Type B pancreatic cell (in vitro differentiated cells): ENCODE results near the gene SLC30A5. TPM values are rescaled to one million over a fixed set of nuclear protein-coding genes. Genes with fewer than 3 reads are reported as not detected.
"Not testable (repeated sequence)": the region's sequence is repeated elsewhere in the genome, so short reads cannot be mapped to it uniquely, and the experiment has no call there.

Experiments used
- DNase-seq: peaks from one replicate; pipeline ENCODE4 v3.0.0; 2021; ENCODE audit warnings: mixed read lengths; ENCODE audit not compliant: unreplicated experiment; ENCODE audit errors: extremely low spot score
- H3K27ac Mint-ChIP-seq: 2 replicates; pipeline ENCODE4 v1.8.0; 2021; ENCODE audit warnings: mild to moderate bottlenecking, mixed read lengths
- H3K27me3 Mint-ChIP-seq: 2 replicates; pipeline ENCODE4 v1.8.0; 2021; ENCODE audit warnings: mixed read lengths
- H3K36me3 Mint-ChIP-seq: 2 replicates; pipeline ENCODE4 v1.8.0; 2021; ENCODE audit warnings: mixed read lengths
- H3K4me1 Mint-ChIP-seq: one replicate; pipeline ENCODE4 v1.8.0; 2021; ENCODE audit warnings: mixed read lengths; ENCODE audit not compliant: unreplicated experiment
- H3K4me3 Mint-ChIP-seq: 2 replicates; pipeline ENCODE4 v1.8.0; 2021; ENCODE audit warnings: mild to moderate bottlenecking, mixed read lengths
- H3K9me3 Mint-ChIP-seq: 2 replicates; pipeline ENCODE4 v1.8.0; 2021; ENCODE audit warnings: mixed read lengths
- long read RNA-seq: library from polyadenylated mRNA; unstranded; transcript quantifications from one replicate; pipeline ENCODE4 v2.0.0, GENCODE V29; 2020
- total RNA-seq: library from RNA; stranded (reverse); gene quantifications from 2 replicates; pipeline ENCODE4 v1.2.1, GENCODE V29; 2021; ENCODE audit warnings: low replicate concordance
- TF ChIP-seq, protein P1 (sequence below): fragments of 200-600 bp; sonication (generic); conservative IDR thresholded peaks from 2 replicates; pipeline ENCODE4 v1.5.0; 2021; ENCODE audit warnings: antibody characterized with exemption, mild to moderate bottlenecking

SLC30A5 gene
- 57.7 and 57.9 TPM in 2 replicates for total RNA-seq
- long read RNA-seq, full-length matches to known transcripts: 1 of 13 reads
- long read RNA-seq, partial matches to known transcripts: 11 of 13 reads
- long read RNA-seq, other reads (novel, unspliced or antisense): 1 of 13 reads

DNA sequence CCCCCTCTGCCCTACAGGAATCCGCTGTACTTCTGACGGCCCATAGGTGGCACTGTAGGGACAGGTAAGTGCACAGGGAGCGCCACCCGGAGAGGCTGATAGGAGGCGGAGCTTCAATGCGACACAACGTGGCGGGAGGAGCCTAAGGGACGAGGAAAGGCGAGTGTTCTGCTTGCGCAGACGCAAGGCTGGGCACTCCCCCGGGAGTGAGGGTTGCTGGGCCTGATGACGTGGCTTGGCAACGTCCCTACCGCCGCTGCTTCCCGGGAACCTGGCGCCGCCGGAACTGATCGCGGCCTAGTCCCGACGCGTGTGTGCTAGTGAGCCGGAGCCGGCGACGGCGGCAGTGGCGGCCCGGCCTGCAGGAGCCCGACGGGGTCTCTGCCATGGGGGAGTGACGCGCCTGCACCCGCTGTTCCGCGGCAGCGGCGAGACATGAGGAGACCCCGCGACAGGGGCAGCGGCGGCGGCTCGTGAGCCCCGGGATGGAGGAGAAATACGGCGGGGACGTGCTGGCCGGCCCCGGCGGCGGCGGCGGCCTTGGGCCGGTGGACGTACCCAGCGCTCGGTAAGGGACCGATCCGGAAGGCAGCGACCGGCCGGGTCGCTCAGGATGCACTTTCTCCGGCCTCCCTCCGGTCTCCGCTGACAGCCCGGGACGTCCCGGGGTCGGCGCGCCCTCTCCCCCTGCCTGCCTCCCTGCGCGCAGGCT lies at the start of gene SLC30A5:
Gene SLC30A5, plus strand, starts transcription at position 244 of the 712 bp plus-strand sequence. Its CDS starts 242 bp downstream, at position 486.
- H3K36me3 Mint-ChIP-seq: peaks cover 17% of the 10 kb centered on the region

DNA sequence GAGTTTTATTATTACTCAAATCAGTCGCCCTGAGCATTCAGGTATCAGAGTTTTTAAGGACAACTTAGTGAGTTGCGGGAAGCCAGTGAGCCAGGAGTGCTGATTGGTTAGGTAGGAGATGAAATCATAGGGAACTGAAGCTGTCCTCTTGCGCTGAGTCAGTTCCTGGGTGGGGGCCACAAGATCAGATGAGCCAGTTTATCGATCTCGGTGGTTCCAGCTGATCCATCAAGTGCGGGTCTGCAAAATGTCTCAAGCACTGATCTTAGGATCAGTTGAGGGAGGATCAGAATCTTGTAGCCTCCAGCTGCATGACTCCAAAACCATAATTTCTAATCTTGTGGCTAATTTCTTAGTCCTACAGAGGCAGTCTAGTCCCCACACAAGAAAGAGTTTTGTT lies 48.6 kb upstream of the SLC30A5 start:
- H3K9me3 Mint-ChIP-seq, H3K27ac Mint-ChIP-seq, H3K36me3 Mint-ChIP-seq, DNase-seq, H3K27me3 Mint-ChIP-seq, H3K4me3 Mint-ChIP-seq: not testable (repeated sequence)
- peaks cover 19% of the 10 kb centered on the region for H3K4me1 Mint-ChIP-seq

More for the DNA sequence above, at the start of gene SLC30A5:
- peak within 1 kb of the TSS; percentile 98 for H3K27ac Mint-ChIP-seq
- DNase-seq: peak; percentile 98
- peak within 1 kb of the TSS; percentile 94 for H3K4me3 Mint-ChIP-seq
- no peaks in the 10 kb centered on the region for H3K27me3 Mint-ChIP-seq
- peaks cover 19% of the 10 kb centered on the region for H3K4me1 Mint-ChIP-seq
- H3K9me3 Mint-ChIP-seq: no peaks in the 10 kb centered on the region
- TF ChIP-seq, protein P1, sequence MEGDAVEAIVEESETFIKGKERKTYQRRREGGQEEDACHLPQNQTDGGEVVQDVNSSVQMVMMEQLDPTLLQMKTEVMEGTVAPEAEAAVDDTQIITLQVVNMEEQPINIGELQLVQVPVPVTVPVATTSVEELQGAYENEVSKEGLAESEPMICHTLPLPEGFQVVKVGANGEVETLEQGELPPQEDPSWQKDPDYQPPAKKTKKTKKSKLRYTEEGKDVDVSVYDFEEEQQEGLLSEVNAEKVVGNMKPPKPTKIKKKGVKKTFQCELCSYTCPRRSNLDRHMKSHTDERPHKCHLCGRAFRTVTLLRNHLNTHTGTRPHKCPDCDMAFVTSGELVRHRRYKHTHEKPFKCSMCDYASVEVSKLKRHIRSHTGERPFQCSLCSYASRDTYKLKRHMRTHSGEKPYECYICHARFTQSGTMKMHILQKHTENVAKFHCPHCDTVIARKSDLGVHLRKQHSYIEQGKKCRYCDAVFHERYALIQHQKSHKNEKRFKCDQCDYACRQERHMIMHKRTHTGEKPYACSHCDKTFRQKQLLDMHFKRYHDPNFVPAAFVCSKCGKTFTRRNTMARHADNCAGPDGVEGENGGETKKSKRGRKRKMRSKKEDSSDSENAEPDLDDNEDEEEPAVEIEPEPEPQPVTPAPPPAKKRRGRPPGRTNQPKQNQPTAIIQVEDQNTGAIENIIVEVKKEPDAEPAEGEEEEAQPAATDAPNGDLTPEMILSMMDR: peak; percentile 94

DNA sequence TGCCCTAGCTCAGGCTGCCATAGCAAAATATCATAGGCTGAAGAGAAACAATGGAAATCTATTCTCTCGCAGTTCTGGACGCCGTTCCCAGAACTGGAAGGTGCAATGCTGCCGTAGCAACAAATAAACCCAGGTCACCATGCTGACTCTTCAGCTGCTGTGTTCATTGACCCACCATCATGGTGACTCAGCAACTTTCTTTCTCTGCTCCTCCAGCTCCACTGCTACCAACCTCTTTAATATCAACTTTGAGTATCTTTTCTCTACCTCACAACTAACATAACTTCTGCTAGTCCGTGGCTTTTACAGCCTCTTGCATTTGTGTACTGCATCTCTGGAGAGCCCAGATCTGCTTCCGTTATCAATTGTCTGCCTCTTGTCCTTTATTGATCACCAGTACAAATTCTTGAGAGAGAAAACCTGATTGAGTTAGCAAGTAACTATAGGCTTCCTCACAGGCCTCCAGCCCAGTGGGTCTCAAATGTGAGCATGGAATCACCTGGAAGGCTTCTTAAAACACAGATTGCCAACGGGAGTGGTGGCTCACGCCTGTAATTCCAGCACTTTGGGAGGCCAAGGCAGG lies 47.3 kb upstream of the SLC30A5 start:
- no peaks in the 10 kb centered on the region for H3K36me3 Mint-ChIP-seq
- peak overlapping the region; percentile 8 for H3K4me3 Mint-ChIP-seq
- H3K27ac Mint-ChIP-seq: peak overlapping the region; percentile 67

DNA sequence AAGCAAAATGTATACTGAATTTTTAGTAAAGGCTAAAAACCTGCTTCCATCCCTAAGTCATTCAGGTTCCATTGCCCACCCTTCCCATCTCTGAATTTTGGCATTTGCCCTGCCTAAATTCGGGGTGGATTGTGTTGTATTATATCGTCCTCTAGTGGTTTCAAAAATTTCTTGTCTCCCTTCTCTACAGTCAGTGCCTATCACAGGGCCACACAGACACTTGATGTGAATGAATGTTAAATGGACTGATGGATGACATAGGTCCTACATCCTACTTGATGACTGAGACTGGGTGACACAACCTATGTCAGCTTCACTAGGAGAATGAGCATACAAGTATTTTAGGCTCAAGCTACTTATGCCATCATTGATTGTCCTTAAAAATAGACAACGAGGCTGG lies 45.6 kb upstream of the SLC30A5 start:
- H3K9me3 Mint-ChIP-seq: no peaks in the 10 kb centered on the region
- no peak overlapping the region for H3K4me3 Mint-ChIP-seq
- DNase-seq: no peak
- no peaks in the 10 kb centered on the region for H3K27me3 Mint-ChIP-seq
- H3K4me1 Mint-ChIP-seq: peaks cover 14% of the 10 kb centered on the region
- H3K36me3 Mint-ChIP-seq: no peaks in the 10 kb centered on the region
- H3K27ac Mint-ChIP-seq: no peak overlapping the region
- TF ChIP-seq, protein P1: peak; percentile 60

More for the DNA sequence above, 47.3 kb upstream of the SLC30A5 start:
- DNase-seq: no peak
- no peaks in the 10 kb centered on the region for H3K9me3 Mint-ChIP-seq
- no peaks in the 10 kb centered on the region for H3K27me3 Mint-ChIP-seq
- H3K4me1 Mint-ChIP-seq: peaks cover 19% of the 10 kb centered on the region
- TF ChIP-seq, protein P1: no peak

DNA sequence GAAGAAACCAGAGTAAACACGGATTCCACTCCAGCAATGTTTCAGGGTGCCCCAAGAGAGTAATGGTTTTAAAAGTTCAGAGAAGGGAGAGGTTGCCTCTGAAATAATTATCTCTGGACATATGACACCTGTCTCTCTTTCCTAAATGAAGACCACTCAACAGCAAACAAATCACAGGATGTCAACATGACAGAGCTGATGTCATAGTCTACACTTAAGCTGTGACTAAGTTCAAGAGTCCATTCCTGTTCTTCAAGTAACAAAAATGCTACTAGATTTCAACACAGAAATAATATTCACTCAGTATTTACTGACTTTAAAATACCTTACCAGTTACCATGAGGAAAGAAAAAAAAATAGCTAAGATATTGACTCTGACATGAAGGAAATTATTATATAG lies 44.7 kb upstream of the SLC30A5 start:
- H3K36me3 Mint-ChIP-seq: no peaks in the 10 kb centered on the region
- no peak overlapping the region for H3K27ac Mint-ChIP-seq
- no peak overlapping the region for H3K4me3 Mint-ChIP-seq
- no peaks in the 10 kb centered on the region for H3K9me3 Mint-ChIP-seq
- TF ChIP-seq, protein P1: no peak
- DNase-seq: no peak
- H3K4me1 Mint-ChIP-seq: peaks cover 9% of the 10 kb centered on the region
- H3K27me3 Mint-ChIP-seq: no peaks in the 10 kb centered on the region

DNA sequence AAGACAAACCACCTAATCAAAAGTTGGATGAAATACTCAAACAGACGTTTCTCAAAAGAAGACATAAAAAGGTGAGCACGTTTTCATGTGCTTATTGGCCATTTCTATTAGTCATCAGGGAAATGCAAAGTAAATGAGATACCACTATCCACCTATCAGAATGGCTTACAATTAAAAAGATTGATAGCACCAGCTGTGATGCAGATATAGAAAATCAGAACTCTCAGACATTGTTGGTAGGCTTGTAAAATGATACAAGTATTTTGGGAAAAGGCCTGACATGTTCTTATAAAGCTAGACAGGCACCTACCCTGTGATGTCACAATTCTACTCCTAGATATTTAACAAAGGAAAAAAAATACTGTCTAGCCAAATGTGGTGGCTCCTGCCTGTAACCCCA lies 44.0 kb upstream of the SLC30A5 start:
- Mint-ChIP-seq H3K4me1 (peaks cover 9% of the 10 kb centered on the region), H3K9me3 (no peaks in the 10 kb centered on the region), H3K36me3 (no peaks in the 10 kb centered on the region), H3K4me3 (no peak overlapping the region), H3K27me3 (no peaks in the 10 kb centered on the region), H3K27ac (no peak overlapping the region)
- no peak for DNase-seq
- TF ChIP-seq, protein P1: no peak
